ENCODE data around the gene ANKUB1.
"Not testable (repeated sequence)": the region's sequence is repeated elsewhere in the genome, so short reads cannot be mapped to it uniquely, and the experiment has no call there.

ANKUB1 gene, protein sequence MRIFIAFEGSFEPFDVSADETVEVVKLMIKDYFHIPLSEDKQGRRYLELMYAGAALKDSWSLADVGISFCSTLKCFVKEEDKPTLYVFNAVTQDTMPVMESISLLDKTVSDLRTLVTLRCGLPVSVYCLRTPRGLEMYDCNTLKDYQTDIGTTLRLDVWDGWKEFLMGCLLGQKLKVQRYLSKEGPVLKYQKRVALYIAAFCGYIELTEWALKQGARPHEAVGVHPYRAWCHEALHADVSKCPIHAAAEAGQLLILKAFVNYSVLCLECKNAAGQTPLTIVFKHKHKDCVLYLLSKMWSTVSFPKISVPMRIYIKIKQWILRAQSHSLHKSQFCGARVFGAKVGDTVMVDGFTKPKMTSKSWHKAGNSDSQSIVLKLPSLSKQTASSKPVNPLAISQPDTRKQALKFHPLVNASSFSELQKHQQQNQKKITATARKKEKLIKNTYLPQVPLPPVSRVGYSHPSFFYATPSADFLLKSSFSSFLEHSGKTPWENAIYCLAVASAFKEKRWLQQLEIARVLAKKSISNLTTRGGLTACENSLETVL

DNA sequence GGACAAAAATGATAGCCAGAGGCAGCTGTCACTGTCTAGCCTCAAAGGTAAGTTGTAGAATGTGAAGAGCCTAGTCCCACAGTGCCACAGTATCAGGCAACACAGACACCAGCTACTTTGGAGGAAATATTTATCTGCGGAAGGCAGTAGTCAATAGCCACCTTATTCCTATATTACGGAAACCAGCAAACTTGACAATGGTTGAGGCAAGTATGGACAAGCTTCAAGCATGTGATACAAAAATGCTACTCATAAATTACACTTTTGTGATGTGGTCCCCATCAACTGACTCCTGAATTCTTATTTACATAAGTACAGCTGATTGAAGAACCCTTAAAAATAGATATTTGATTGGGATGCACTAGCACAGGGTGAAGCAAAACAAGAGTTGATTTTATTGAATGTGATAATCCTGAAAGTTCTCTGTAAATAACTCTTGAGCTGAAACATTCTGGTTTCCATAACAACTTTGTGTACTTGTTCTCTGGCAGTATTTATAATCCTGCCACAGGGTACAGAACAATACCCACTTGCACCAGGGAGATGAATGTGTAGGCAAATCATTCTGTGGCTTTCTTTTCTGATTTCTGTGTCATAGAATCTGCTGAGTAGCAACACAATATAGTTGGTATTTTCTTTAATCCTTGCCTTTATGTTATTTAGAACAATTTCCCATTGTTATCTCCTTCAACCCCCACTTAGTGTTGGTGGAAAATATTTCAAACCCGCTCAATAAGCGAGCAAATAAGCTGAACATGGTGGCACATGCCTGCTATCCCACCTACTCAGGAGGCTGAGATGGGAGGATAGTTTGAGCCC, at the start of gene ANKUB1:
Gene ANKUB1 (minus strand): TSS at position 103 of the 819 bp plus-strand sequence. CDS start 188 bp downstream, outside the sequence.
- peak; percentile 93 for DNase-seq

DNA sequence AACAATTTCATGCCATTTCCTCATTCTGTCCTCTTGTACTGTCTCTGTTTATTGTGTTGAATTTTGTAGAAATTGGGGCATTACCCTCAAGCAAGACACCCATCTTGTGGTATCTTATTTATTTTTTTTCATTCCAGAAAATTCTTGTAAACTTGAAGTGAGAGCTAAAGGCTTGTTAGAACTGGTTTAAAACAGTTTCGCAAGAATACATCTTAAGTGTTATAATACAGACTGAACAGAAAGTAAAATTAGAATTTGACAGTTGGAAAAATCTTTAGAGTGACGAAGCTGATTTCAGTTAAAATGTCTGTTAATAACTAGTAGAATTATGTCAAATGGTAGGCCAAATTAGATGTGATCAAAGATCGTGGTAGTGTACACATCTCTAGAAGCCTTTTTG, 47.5 kb upstream of the ANKUB1 start:
- DNase-seq = no peak

DNA sequence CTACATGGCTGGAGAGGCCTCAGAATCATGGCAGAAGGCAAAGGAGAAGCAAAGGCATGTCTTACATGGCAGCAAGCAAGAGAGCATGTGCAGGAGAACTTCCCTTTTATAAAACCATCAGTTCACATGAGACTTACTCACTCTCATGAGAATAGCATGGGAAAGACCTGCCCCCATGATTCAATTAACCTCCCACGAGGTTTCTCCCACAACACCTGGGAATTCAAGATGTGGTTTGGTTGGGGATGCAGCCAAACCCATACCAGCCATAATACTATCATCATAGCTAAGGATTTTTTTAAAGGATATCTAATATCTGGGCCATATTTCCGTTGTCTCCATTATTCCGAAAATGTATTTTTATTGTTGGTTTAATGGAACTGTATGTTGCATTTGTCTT, 47.1 kb upstream of the ANKUB1 start:
- not testable (repeated sequence) for DNase-seq

DNA sequence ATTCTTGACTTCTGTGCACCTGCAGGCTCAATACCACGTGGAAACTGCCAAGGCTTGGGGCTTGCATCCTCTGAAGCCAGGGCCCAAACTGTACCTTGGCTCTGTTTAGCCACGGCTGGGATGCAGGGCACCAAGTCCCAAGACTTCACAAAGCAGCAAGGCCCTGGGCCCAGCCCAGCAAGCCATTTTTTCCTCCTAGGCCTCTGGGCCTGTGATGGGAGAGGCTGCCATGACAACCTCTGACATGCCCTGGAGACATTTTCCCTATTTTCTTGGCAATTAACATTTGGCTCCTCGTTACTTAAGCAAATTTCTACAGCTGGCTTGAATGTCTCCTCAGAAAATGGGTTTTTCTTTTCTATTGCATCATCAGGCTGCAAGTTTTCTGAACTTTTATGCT, 46.1 kb upstream of the ANKUB1 start:
- DNase-seq = not testable (repeated sequence)

DNA sequence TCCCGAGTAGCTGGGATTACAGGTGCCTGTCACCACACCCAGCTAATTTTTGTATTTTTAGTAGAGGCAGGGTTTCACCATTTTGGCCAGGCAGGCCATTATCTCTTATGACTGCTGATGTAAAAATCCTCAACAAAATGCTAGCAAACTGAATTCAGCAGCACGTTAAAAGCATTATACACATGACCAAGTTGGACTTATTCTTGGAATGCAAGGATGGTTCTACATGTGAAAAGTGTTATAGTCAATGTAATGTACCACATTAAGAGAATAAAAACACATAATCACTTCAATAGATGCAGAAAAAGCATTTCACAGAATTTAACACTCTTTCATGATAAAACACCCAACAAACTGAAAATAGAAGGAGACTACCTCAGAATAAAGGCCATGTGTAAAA, 40.9 kb upstream of the ANKUB1 start:
- DNase-seq = no peak

DNA sequence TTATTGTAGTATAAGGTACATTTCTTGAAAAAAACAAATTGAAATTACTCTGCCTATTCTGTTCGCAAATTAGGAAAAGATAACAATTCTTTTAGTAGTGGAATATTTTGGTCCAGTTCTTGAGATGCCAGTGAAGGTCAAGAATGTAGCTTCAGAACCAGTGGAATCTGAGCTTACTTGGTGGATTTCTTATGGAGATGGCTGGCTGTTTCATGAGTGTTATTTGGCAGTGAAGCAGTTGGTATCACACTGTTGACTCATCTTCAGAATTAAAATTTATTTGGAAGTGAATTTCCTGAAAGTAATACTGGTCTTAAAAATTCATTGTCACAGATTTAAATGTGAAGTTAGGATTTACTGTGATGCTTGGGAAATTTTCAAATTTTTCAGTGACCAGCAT, 39.7 kb upstream of the ANKUB1 start:
- DNase-seq = no peak

DNA sequence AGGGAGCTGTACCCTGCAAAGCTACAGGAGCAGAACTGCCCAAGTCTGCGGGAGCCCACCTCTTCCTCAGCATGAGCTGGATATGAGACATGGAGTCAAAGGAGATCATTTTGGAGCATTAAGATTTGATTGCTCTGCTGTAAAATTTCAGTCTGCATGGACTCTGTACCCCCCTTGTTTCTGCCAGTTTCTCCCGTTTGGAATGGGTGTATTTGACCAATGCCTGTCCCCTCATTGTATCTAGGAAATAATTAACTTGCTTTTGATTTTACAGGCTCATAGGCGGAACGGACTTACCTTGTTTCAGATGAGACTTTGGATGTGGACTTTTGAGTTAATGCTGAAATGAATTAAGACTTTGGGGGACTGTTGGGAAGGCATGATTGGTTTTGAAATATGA, 39.0 kb upstream of the ANKUB1 start:
- DNase-seq = no peak

DNA sequence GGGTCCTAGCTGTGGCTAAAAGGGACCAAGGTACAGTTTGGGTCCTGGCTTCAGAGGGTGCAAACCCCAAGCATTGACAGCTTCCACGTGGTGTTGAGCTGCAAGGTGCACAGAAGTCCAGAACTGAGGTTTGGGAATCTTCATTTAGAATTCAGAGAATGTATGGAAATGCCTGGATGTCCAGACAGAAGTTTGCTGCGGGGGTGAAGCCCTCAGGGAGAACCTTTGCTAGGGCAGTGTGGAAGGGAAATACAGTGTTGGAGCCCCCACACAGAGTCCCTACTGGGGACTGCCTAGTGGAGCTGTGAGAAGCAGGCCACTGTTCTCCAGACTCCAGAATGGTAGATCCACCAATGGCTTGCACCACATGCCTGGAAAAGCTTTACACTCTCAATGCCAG, 38.5 kb upstream of the ANKUB1 start:
- DNase-seq = no peak

DNA sequence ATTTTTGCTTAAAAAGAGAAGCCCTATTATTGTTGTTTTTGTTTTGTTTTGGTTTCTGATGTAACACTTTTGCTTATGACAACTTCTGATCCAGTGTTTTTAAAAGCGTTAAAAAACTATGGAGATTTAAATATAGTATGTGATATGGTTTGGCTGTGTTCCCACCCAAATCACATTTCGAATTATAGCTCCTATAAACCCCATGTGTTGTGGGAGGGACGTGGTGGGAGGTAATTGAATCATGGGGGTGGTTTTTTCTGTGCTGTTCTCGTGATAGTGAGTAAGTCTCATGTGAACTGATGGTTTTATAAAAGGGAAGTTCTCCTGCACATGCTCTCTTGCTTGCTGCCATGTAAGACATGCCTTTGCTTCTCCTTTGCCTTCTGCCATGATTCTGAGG, 37.3 kb upstream of the ANKUB1 start:
- DNase-seq = not testable (repeated sequence)

DNA sequence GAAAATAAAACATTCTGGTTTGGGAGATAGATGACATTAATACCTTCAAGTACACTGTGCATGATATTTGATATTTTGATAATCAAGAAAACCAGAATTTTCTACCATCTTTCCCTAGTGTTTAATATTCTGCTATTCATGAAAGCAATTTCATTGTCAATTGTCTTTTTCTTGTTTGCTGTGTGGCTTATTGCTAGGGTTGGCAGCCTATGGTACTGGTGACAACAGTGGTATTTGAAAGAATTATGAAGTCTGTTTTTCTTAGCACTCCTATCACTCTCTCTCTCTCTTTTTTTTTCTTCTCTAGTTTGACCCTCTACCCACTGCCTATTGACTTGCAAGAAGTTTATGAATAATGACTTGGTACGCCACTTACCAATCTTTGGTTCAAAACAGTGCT, 36.0 kb upstream of the ANKUB1 start:
- no peak for DNase-seq

DNA sequence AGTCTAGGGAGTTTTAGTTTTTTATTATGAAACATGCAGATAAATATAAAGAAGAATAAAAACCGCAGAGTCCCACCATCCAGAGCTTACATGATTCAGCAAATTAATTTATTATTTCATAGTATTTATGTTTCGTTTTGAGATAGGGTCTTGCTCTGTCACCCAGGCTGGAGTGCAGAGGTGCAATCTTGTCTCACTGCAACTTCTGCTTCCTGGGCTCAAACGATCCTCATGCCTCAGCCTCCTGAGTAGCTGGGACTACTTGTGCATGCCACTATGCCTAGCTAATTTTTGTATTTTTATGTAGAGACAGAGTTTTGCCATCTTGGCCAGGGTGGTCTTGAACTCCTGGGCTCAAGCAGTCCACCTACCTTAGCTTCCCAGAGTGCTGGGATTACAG, 34.3 kb upstream of the ANKUB1 start:
- no peak for DNase-seq

DNA sequence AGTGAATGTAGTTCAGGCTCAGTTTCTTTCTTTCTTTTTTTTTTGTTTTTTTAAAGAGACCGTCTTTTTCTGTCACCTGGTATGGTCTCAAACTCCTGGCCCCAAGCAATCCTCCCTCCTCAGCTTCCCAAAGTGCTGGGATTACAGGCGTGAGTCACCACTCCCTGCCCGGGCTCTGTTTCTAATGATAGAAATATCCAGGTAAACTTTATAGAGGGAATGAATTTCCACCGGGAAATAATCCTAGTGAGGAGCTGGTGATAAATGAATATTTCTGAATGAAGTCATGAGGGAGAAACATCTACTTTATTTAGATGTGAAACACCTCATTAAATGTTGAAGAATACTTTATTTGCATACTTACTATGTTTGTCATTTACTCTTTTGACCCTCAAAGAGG, 27.8 kb upstream of the ANKUB1 start:
- DNase-seq = no peak

DNA sequence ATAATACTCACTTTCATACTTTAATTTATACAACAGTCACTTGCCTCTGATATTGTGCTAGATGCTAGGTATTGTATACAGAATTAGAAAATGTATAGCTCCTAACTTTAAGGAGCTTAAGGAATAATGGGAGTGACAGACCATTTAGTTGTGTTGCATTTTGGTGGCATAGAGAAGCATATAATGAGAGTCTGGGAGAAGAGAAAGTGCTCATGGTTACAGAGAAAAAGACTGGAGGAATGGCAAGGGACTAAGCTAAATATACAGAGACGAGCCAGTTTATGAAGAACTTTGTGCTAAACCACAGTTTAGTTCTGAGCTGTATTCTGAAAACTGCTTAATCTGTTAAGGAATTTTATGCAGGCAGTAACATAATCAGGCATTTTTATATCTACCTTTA, 27.1 kb upstream of the ANKUB1 start:
- no peak for DNase-seq

DNA sequence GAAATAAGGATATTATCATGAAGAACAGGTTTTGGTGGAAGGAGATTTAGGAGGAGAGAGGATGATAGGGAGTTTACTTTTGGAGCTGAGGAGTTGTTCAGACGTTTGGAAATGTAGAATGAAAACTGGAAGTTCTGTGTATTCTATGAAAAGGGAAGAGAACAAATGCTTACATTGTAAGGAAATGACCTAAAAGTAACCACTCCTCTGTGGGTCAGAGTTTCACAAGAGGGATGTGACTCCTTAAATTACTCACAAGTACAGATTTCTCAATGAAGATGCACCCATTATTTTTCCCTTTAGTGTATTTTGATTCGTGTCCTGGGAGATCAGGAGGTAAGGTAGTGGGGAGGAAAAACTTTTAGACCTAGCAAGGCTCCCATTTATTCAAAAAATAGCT, 24.6 kb upstream of the ANKUB1 start:
- no peak for DNase-seq

DNA sequence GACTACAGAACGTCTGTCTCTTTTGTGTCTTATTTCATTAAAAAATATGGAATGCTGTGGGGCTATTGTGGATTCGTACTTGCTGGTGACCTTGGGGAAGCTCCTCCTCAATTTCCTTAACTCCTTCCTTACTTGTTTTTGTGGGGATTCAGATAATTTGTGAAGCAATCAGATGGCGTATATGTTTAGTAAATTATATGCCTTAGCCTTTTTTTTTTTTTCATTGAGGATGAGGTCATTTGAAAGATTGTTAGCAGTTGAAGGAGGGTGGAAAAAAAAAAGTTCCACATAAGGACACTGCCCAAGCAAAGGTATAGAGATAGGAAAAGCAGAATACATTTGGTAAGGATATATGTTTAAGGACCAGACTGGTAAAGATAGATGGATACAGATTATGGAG, 24.0 kb upstream of the ANKUB1 start:
- DNase-seq = no peak

DNA sequence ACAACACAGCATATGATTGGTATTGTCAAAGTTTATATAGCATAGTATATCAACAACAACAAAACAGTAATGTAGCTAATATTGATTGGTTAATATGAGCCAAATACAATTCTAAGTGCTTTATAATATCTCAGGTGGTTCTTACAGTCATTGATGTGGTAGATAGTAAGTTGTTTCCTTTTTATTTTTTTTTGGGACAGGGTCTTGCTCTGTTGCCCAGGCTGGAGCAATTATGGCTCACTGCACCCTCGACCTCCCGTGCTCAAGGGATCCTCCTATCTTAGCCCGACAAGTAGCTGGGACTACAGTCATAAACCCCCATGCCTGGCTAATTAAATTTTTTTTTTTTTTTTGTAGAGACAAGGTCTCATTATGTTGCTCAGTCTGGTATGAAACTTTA, 23.4 kb upstream of the ANKUB1 start:
- no peak for DNase-seq

DNA sequence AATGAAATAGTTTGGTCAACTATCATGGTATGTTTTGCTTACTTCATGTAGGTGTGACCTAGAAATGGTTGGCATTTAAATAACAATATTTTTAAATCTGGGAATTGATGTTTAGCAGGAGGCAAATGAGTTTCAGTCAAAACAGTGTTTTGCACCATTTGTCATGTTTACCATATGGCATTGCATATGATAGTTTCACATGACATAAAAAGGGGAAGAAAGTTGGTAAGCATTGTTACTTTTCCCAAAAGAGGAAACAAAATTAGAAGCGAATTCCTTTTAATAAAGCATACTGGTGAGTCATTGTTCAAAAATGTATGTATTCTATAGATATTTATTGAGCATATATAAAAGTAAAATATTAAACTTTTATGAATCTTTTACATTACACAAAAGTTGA, 23.0 kb upstream of the ANKUB1 start:
- DNase-seq = no peak

DNA sequence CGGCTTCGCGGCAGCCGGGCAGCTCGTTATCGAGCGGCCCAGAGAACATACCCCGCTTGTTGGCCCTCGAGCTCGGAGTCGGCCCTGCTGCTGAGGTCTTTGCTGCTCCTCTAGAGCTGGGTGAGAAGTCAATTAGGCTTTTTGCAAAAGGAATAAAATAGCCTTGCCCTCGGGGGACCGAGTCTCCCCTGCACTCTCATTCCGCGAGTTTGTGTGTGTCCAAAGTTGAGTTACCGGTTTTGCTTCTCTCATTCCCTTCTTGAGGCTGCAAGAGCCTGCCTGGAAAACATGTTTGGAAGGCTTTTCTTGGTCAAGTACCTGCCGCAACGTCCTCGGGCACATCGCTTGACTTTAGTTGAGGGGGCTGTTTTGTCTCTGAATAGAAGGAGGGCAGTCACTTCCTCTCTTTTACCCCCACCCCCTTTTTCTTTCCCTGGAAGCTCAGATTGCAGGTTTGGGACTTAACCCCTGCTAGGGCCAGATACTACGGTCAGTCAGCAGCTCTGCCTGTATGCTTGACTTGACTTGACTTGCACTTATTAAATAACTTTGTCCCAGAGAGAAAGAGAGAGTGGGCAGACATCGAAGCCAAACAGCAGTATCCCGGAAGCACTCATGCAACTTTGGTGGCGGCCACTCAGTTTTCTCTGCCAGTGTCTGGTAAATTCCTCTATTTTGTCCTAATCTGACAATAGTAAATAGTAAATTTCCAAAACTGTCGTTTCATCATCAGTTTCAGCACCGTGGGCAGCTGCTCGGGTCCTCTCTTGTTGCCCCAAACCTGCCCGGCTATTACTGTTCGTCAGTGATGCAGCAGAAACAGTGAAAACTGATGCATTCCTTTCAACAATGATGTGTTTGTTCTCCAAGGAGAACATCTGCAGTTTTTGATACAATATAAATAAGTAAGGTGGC, 21.3 kb upstream of the ANKUB1 start:
- peak; percentile 65 for DNase-seq

DNA sequence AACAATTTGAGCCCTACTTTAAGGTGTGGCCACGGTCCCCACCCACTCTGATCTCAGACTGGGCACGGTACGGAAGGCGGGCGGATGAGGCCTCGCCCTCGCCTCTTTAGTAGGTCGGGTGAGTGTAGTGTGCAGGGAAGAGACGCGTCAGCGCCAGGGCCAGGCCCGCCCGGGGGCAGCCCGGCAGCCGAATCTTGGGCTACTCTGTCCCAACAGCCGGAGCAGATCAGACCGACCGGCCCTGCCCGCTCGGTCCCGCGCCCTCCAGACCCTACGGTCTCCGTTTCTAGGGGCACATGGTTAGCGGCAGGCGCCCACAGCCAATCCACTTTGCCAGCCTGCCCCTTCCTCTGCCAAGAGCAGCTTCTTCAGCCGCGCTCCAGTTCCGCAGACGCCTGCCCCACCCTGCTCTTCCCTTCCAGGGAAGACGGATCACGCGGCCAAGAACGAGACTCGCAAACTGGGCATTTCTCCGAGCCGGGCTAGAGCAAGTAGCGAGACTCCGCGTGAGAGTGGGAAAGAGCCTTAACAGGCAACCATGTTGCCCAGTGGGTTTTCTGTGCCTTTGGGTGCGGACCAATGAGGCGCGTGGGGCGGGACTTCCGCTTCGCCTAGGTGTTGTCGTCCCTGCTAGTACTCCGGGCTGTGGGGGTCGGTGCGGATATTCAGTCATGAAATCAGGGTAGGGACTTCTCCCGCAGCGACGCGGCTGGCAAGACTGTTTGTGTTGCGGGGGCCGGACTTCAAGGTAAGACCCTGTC, 20.4 kb upstream of the ANKUB1 start, which contains the start of gene RNF13:
Gene RNF13 (plus strand): TSS at position 610 of the 761 bp plus-strand sequence. CDS start 32,812 bp downstream, outside the sequence.
- DNase-seq = peak; percentile 97

DNA sequence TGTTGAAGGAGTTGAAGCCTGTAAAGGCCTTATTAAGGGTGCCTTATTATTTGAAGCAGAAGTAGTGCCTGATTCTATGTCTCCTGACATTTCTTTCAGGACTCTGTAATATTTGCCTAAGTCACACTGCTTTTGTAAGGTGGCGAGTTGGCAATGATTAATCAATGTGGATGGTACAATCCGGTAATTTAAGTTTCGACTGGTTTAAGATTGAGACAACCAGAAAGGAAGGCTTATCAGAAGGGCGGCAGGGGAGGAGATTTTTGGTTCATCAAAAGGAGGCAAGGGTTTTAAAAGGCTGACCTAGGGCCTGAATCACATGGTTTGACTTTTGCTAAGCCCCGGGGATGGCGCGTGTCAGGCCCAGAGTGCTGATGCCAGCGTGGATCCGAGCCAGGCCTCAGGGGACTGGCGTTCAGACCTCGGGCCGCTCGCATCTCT, 19.8 kb upstream of the ANKUB1 start:
- peak; percentile 56 for DNase-seq

DNA sequence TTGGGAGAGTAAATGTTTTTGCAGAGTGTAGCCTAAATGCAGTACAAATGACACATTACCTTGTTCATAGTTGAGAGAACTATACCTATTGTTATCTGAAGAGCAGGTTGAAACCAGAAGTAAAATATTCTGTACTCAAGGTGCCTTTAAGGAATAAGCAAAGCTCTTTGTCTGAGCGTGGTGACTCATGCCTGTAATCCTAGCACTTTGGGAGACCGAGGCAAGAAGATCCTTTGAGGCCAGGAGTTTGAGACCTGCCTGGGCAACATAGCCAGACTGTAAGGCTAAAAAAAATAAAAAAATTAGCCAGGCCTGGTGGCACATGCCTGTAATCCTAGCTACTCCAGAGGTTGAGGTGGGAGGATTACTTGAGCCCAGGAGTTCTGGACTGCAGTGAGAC, 18.5 kb upstream of the ANKUB1 start:
- DNase-seq = no peak

DNA sequence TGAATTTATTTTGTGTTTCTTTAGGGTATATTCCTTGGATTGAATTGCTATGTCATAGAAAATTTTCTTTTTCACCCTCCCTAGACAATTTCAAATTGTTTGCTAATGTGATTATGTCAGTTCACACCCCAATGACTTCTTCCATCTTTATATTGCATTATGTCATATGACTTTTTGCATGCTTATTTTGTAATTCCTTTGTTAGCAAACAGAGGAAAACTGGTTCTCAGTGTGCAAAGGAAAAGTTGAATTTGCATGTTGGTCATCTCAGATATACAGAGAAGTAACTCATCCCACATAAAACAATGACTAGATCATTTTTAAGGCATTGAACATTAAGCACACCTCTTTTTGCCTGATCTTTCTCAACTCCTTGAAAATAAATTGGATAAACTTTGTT, 17.3 kb upstream of the ANKUB1 start:
- no peak for DNase-seq
